IMR-90 (cell line): ENCODE data around the gene PRDM1. TPM values are rescaled to one million over a fixed set of nuclear protein-coding genes. Genes with fewer than 3 reads are reported as not detected.

ENCODE experiments used
- ATAC-seq: fragments of 200-7000 bp; cut with Tn5 transposase; 2 replicates; pipeline ENCODE4 v1.9.1; 2020; ENCODE audit warnings: low read depth, mild to moderate bottlenecking, moderate library complexity
- BruUV-seq: library from RNA; stranded (reverse); fragments of 400-500 nt; replicated peaks from 2 replicates; lab custom pipeline; 2021; lab: Mats Ljungman, UMichigan
- CTCF ChIA-PET: fragments of 300-600 bp; formaldehyde crosslinking; extraction: SDS; loops from one replicate; lab custom pipeline; 2021; ENCODE audit warnings: antibody characterized with exemption; lab: Yijun Ruan, JAX
- POLR2A ChIA-PET: fragments of 300-600 bp; sonication (Branson Sonifier 250); formaldehyde crosslinking; loops from one replicate; lab custom pipeline; 2022; ENCODE audit warnings: antibody characterized with exemption; ENCODE audit not compliant: unreplicated experiment; lab: Charles Lee
- DNase-seq: peaks from one replicate; pipeline ENCODE4 v3.0.0; 2013
- H2AFZ ChIP-seq: replicated peaks from 2 replicates; pipeline ENCODE3; 2013; ENCODE audit warnings: low read length, mild to moderate bottlenecking; ENCODE audit not compliant: poor library complexity
- H2AK5ac ChIP-seq: 2 replicates; pipeline ENCODE4 v1.6.1; 2013; ENCODE audit warnings: low read depth, low read length, inconsistent platforms
- H2AK9ac ChIP-seq: replicated peaks from 2 replicates; pipeline ENCODE3; 2013; ENCODE audit warnings: mild to moderate bottlenecking, low read depth, low read length, moderate library complexity; ENCODE audit not compliant: poor library complexity
- H2BK120ac ChIP-seq: 2 replicates; pipeline ENCODE4 v1.6.1; 2013; ENCODE audit warnings: low read depth, low read length, inconsistent platforms
- H2BK15ac ChIP-seq: 3 replicates; pipeline ENCODE4 v1.6.1; 2013; ENCODE audit warnings: low read depth, low read length, inconsistent platforms
- H2BK20ac ChIP-seq: 2 replicates; pipeline ENCODE4 v1.6.1; 2013; ENCODE audit warnings: low read depth, mild to moderate bottlenecking, inconsistent platforms, low read length, moderate library complexity
- H2BK5ac ChIP-seq: 2 replicates; pipeline ENCODE4 v1.6.1; 2013; ENCODE audit warnings: mild to moderate bottlenecking, low read depth, low read length, inconsistent platforms; ENCODE audit not compliant: poor library complexity, severe bottlenecking
- H3K14ac ChIP-seq: replicated peaks from 2 replicates; pipeline ENCODE4 v1.6.1; 2013; ENCODE audit warnings: low read depth, low read length, inconsistent platforms
- H3K18ac ChIP-seq: 2 replicates; pipeline ENCODE4 v1.6.1; 2013; ENCODE audit warnings: low read depth, low read length, control low read depth
- H3K23ac ChIP-seq: 2 replicates; pipeline ENCODE4 v1.6.1; 2013; ENCODE audit warnings: low read depth, low read length, inconsistent platforms
- H3K27ac ChIP-seq: 2 replicates; pipeline ENCODE4 v1.5.1; 2013; ENCODE audit warnings: mild to moderate bottlenecking, control low read depth, low read length; ENCODE audit not compliant: insufficient read depth
- H3K27me3 ChIP-seq: 2 replicates; pipeline ENCODE4 v1.6.1; 2013; ENCODE audit warnings: low read length; ENCODE audit not compliant: control insufficient read depth, insufficient read depth
- H3K36me3 ChIP-seq: 2 replicates; pipeline ENCODE4 v1.6.1; 2013; ENCODE audit warnings: low read length, mixed read lengths; ENCODE audit not compliant: control insufficient read depth, insufficient read depth
- H3K4ac ChIP-seq: 2 replicates; pipeline ENCODE4 v1.6.1; 2013; ENCODE audit warnings: low read depth, low read length, inconsistent platforms
- H3K4me1 ChIP-seq: 2 replicates; pipeline ENCODE4 v1.6.1; 2013; ENCODE audit warnings: low read length, mixed read lengths; ENCODE audit not compliant: control insufficient read depth, insufficient read depth
- H3K4me2 ChIP-seq: 2 replicates; pipeline ENCODE4 v1.6.1; 2013; ENCODE audit warnings: low read depth, mild to moderate bottlenecking, control low read depth, low read length, moderate library complexity
- H3K4me3 ChIP-seq: 2 replicates; pipeline ENCODE4 v1.5.1; 2013; ENCODE audit warnings: low read depth, mild to moderate bottlenecking, control low read depth, low read length, moderate library complexity; ENCODE audit not compliant: insufficient read depth
- H3K56ac ChIP-seq: 2 replicates; pipeline ENCODE4 v1.6.1; 2013; ENCODE audit warnings: low read length, inconsistent platforms; ENCODE audit not compliant: insufficient read depth; ENCODE audit errors: extremely low read depth
- H3K79me1 ChIP-seq, 2 experiments: 2 replicates each; pipeline ENCODE4 v1.6.1; 2013; ENCODE audit warnings: low read length in 2 of 2, inconsistent platforms in 1 of 2, low read depth in 1 of 2
- H3K9ac ChIP-seq: 2 replicates; pipeline ENCODE4 v1.6.1; 2013; ENCODE audit warnings: low read depth, low read length, control low read depth
- H3K9me1 ChIP-seq: 2 replicates; pipeline ENCODE4 v1.6.1; 2013; ENCODE audit warnings: low read length, inconsistent platforms; ENCODE audit not compliant: insufficient read depth
- H3K9me3 ChIP-seq: 2 replicates; pipeline ENCODE4 v1.6.1; 2013; ENCODE audit warnings: low read length; ENCODE audit not compliant: control insufficient read depth, insufficient read depth
- H4K20me1 ChIP-seq: 2 replicates; pipeline ENCODE4 v1.6.1; 2013; ENCODE audit warnings: low read length, inconsistent platforms; ENCODE audit not compliant: insufficient read depth
- H4K5ac ChIP-seq: 2 replicates; pipeline ENCODE4 v1.6.1; 2013; ENCODE audit warnings: mild to moderate bottlenecking, low read depth, low read length, control low read depth
- H4K8ac ChIP-seq, 2 experiments: 2 replicates each; pipeline ENCODE4 v1.6.1; 2013; ENCODE audit warnings: low read depth in 2 of 2, low read length in 2 of 2, control low read depth in 1 of 2, inconsistent platforms in 1 of 2
- H4K91ac ChIP-seq: 2 replicates; pipeline ENCODE4 v1.6.1; 2013; ENCODE audit warnings: low read depth, low read length, inconsistent platforms; ENCODE audit not compliant: insufficient read depth
- BHLHE40 ChIP-seq: fragments of 150-350 bp; IDR thresholded peaks from 2 replicates; pipeline ENCODE4 v1.6.1; 2016; ENCODE audit warnings: mild to moderate bottlenecking, low read depth, low read length
- MAZ ChIP-seq: IDR thresholded peaks from 2 replicates; pipeline ENCODE4 v1.6.1; 2012; ENCODE audit warnings: low read depth, mild to moderate bottlenecking, low read length, improper control_type of control experiment, moderate library complexity, borderline replicate concordance
- SMC3 ChIP-seq: fragments of 150-350 bp; IDR thresholded peaks from 2 replicates; pipeline ENCODE4 v1.6.1; 2016; ENCODE audit warnings: low read depth, mild to moderate bottlenecking, antibody characterized with exemption, low read length, moderate library complexity
- WGBS, 2 experiments: methylation state at CpG; one replicate each; pipeline versions ENCODE4 v1.1.5 to v1.1.7; 2013; ENCODE audit warnings: missing lambda C conversion rate in 2 of 2; ENCODE audit not compliant: insufficient read length in 1 of 2; ENCODE audit errors: extremely low coverage in 2 of 2; 5-methylcytosine and 5-hydroxymethylcytosine counted together
- dilution Hi-C: fragments of 300-500 bp; cut with HindIII; formaldehyde crosslinking; loops from one replicate; pipeline ENCODE4 v1.14.3; 2018; ENCODE audit warnings: low sequenced_read_pairs; ENCODE audit not compliant: unreplicated experiment
- in situ Hi-C: fragments of 300-500 bp; cut with MboI; formaldehyde crosslinking; loops from 3 replicates; pipeline ENCODE4 v1.14.3; 2019; ENCODE audit warnings: low sequenced_read_pairs, inconsistent platforms, mixed read lengths
- intact Hi-C: fragments of 100-400 bp; cut with micrococcal nuclease; formaldehyde crosslinking; loops from 2 replicates; pipeline ENCODE4 v1.10.0; 2022
- polyA plus RNA-seq, 3 experiments: library from polyadenylated mRNA; depleted of rRNA; stranded (reverse); fragments of >200 nt; gene quantifications; 2 replicates each; pipeline ENCODE4 v1.2.3, GENCODE V29; 2012; ENCODE audit warnings: low replicate concordance in 1 of 3
- total RNA-seq: library from RNA; depleted of rRNA; stranded (reverse); fragments of >200 nt; gene quantifications from 2 replicates; pipeline ENCODE4 v1.2.3, GENCODE V29; 2012
- TF ChIP-seq, protein P1 (sequence below): conservative IDR thresholded peaks from 2 replicates; pipeline ENCODE4 v1.5.1; 2012; ENCODE audit warnings: mild to moderate bottlenecking, low read depth, low read length, improper control_type of control experiment

Gene PRDM1
- total and polyA plus RNA-seq, 2 of the 4 experiments (the other 2 are of a cell fraction) = 2.3 to 3.0 TPM

DNA sequence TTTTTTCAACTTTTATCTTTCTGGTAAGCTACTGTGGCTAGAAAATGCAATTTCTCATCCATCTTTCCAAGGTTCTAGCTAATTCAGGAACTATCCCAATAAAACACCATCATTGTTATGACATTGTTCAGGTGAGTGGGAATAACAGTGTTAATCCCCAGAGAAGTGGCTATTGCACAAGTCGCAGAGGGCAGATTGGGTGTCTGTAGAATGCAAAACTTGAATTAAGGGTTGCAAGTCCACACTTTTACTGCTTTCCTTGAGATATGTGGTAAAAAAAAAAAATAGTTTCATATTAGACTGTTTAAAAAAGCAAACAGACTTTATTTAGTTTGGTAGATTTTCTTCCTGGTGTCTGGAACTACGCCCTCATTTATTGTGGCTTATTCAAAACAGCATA lies 41.1 kb upstream of the PRDM1 start:
- BruUV-seq = no TSS peak
- DNase-seq (no peak), ATAC-seq (no peak)
- H3K4me3 ChIP-seq = no peak overlapping the region
- no CpG with 5 or more reads among the region's 2 CpGs for WGBS, 2 experiments
- ChIA-PET POLR2A (no interaction called here), CTCF (no interaction called here)
- intact Hi-C loops (no loop called here), in situ Hi-C loops (no loop called here), dilution Hi-C loops (no loop called here)
- no peak overlapping the region for H4K8ac ChIP-seq
- no peak overlapping the region for H2AFZ ChIP-seq
- H3K4me2 ChIP-seq = no peak overlapping the region
- no peak overlapping the region for H2BK20ac ChIP-seq
- peaks cover 6% of the 10 kb centered on the region; the same call in 1 of the 2 replicates for H3K9me1 ChIP-seq
- no peaks in the 10 kb centered on the region for H3K79me1 ChIP-seq
- H4K20me1 ChIP-seq = no peaks in the 10 kb centered on the region
- H2AK9ac ChIP-seq = no peak overlapping the region
- no peak overlapping the region for H2BK120ac ChIP-seq
- no peak overlapping the region for H3K23ac ChIP-seq
- no peak overlapping the region for H2BK5ac ChIP-seq
- H3K14ac ChIP-seq = no peak overlapping the region
- no peaks in the 10 kb centered on the region for H3K4me1 ChIP-seq
- H3K18ac ChIP-seq = no peak overlapping the region
- no peak overlapping the region for H3K56ac ChIP-seq
- TF ChIP-seq SMC3 (no peak), MAZ (no peak), BHLHE40 (no peak)
- TF ChIP-seq, protein P1, sequence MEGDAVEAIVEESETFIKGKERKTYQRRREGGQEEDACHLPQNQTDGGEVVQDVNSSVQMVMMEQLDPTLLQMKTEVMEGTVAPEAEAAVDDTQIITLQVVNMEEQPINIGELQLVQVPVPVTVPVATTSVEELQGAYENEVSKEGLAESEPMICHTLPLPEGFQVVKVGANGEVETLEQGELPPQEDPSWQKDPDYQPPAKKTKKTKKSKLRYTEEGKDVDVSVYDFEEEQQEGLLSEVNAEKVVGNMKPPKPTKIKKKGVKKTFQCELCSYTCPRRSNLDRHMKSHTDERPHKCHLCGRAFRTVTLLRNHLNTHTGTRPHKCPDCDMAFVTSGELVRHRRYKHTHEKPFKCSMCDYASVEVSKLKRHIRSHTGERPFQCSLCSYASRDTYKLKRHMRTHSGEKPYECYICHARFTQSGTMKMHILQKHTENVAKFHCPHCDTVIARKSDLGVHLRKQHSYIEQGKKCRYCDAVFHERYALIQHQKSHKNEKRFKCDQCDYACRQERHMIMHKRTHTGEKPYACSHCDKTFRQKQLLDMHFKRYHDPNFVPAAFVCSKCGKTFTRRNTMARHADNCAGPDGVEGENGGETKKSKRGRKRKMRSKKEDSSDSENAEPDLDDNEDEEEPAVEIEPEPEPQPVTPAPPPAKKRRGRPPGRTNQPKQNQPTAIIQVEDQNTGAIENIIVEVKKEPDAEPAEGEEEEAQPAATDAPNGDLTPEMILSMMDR = no peak
- no peak overlapping the region for H3K9ac ChIP-seq
- H3K27me3 ChIP-seq = no peaks in the 10 kb centered on the region
- no peaks in the 10 kb centered on the region for H3K9me3 ChIP-seq
- H2AK5ac ChIP-seq = no peak overlapping the region
- no peak overlapping the region for H3K27ac ChIP-seq
- no peaks in the 10 kb centered on the region for H3K36me3 ChIP-seq
- no peak overlapping the region for H2BK15ac ChIP-seq
- no peak overlapping the region for H4K91ac ChIP-seq
- H3K4ac ChIP-seq = no peak overlapping the region
- no peak overlapping the region for H4K5ac ChIP-seq
